Stomach (tissue), 9 donors: Measurements from ENCODE around the gene USP34. TPM values are rescaled to one million over a fixed set of nuclear protein-coding genes. Genes with fewer than 3 reads are reported as not detected.

ENCODE experiments used
- DNase-seq, 2 donors: peaks; one replicate each; pipeline versions ENCODE4 v3.0.0 to v3.0.0-alpha.2; 2013 to 2019
- H3K27ac ChIP-seq, 5 donors: fragments of 200-600 bp in 4 of 5; sonication (generic) in 4 of 5; one replicate each; pipeline ENCODE4 v1.5.1; 2013 to 2019; ENCODE audit warnings: mild to moderate bottlenecking in 1 of 5, moderate library complexity in 1 of 5
- H3K27me3 ChIP-seq, 3 donors: fragments of 200-600 bp; sonication (generic); one replicate each; pipeline ENCODE4 v1.5.1; 2017 to 2019; ENCODE audit warnings: mixed run types in 1 of 3
- H3K36me3 ChIP-seq, 4 donors: fragments of 200-600 bp; sonication (generic); 1 replicate in 3 of 4; 2 replicates in 1 of 4; pipeline ENCODE4 v1.5.1; 2016 to 2019
- H3K4me1 ChIP-seq, 4 donors: fragments of 200-600 bp; sonication (generic); one replicate each; pipeline ENCODE4 v1.5.1; 2016 to 2019
- H3K4me3 ChIP-seq, 4 donors: fragments of 200-600 bp; sonication (generic) in 3 of 4; one replicate each; pipeline ENCODE4 v1.5.1; 2016 to 2019; ENCODE audit warnings: mild to moderate bottlenecking in 1 of 4
- H3K9me3 ChIP-seq, 4 donors: fragments of 200-600 bp; sonication (generic); one replicate each; pipeline ENCODE4 v1.5.1; 2016 to 2019
- EP300 ChIP-seq: sonication (generic); formaldehyde crosslinking; IDR thresholded peaks from one replicate; pipeline ENCODE4 v1.6.1; 2017; ENCODE audit warnings: antibody characterized with exemption
- POLR2A ChIP-seq, 4 donors: fragments of 450-650 bp; IDR thresholded peaks; one replicate each; pipeline ENCODE4 v1.6.1; 2016; ENCODE audit warnings: antibody characterized with exemption in 4 of 4, control low read depth in 2 of 4, mild to moderate bottlenecking in 1 of 4, moderate library complexity in 1 of 4
- POLR2AphosphoS5 ChIP-seq, 3 donors: sonication (generic); formaldehyde crosslinking; IDR thresholded peaks; one replicate each; pipeline ENCODE4 v1.6.1; 2016; ENCODE audit warnings: antibody characterized with exemption in 3 of 3
- WGBS, 5 donors: extraction: QIAGEN DNeasy Blood & Tissue Kit in 3 of 5; methylation state at CpG; one replicate each; pipeline versions ENCODE4 v1.1.5 to v1.1.7; 2013 to 2018; 5-methylcytosine and 5-hydroxymethylcytosine counted together
- intact Hi-C: fragments of 100-400 bp; cut with DNase I; formaldehyde crosslinking; loops from one replicate; pipeline ENCODE4 v1.15.1; 2023; ENCODE audit warnings: low total_unique reads
- polyA plus RNA-seq, 3 donors: library from polyadenylated mRNA; stranded (reverse); fragments of 200-250 nt; gene quantifications; one replicate each; pipeline ENCODE4 v1.2.3, GENCODE V29; 2013
- total RNA-seq, 5 donors: library from RNA; depleted of rRNA; stranded (reverse); fragments of >200 nt; gene quantifications; one replicate each; pipeline versions ENCODE4 v1.1.0 to v1.2.3, GENCODE V29; 2014 to 2016
- TF ChIP-seq, protein P1 (sequence below), 7 experiments: fragments of 450-650 bp in 4 of 7; fragments of 200-600 bp in 3 of 7; sonication (generic) in 3 of 7; IDR thresholded peaks; one replicate each; pipeline ENCODE4 v1.5.1; 2016 to 2019; ENCODE audit warnings: antibody characterized with exemption in 7 of 7, control low read depth in 2 of 7, mild to moderate bottlenecking in 1 of 7
- donor health status: healthy with polysubstance abuse.
- donor health status: Bipolar disorder and iron deficiency.
- donor health status: healthy.

USP34 gene
- total and polyA plus RNA-seq, 8 donors, result 21.1 to 300 (median 73.2) TPM

DNA sequence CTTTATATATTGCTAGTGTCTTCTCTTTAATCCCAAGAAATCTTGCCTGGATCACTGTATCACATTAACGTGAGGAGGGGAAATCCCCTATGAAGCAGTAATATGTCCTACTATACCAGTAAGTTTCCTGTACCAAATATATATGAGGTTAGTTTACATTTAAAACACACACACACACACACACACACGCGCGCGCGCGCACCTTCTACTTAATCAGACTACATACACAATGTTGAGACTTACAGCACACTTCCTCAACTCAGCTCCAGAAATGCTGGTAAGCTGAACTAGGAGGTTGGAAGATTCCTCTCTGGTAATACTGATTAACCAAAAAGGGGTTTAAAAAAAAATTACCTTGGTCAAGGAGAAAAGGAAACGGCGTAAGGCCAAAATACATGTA, 49.3 kb downstream of the USP34 start:
- no peak for TF ChIP-seq EP300
- TF ChIP-seq POLR2A (IDR thresholded peaks at IDR 0.05), result no peak
- no peak for TF ChIP-seq POLR2AphosphoS5 (IDR thresholded peaks at IDR 0.05)
- TF ChIP-seq, protein P1, sequence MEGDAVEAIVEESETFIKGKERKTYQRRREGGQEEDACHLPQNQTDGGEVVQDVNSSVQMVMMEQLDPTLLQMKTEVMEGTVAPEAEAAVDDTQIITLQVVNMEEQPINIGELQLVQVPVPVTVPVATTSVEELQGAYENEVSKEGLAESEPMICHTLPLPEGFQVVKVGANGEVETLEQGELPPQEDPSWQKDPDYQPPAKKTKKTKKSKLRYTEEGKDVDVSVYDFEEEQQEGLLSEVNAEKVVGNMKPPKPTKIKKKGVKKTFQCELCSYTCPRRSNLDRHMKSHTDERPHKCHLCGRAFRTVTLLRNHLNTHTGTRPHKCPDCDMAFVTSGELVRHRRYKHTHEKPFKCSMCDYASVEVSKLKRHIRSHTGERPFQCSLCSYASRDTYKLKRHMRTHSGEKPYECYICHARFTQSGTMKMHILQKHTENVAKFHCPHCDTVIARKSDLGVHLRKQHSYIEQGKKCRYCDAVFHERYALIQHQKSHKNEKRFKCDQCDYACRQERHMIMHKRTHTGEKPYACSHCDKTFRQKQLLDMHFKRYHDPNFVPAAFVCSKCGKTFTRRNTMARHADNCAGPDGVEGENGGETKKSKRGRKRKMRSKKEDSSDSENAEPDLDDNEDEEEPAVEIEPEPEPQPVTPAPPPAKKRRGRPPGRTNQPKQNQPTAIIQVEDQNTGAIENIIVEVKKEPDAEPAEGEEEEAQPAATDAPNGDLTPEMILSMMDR (IDR thresholded peaks at IDR 0.05), result no peak
- H3K9me3 ChIP-seq, result no peaks in the 10 kb centered on the region
- H3K27ac ChIP-seq, result peak overlapping the region in 1 of 5 donors; percentile 28
- no peaks in the 10 kb centered on the region for H3K27me3 ChIP-seq
- DNase-seq, result peak in 1 of 2 donors; percentile 42
- H3K36me3 ChIP-seq, result peaks cover 0 to 6% (median 0%) of the 10 kb centered on the region in 4 donors
- H3K4me3 ChIP-seq, result no peak overlapping the region
- intact Hi-C loops, result no loop called here
- peaks cover 29 to 78% (median 59%) of the 10 kb centered on the region in 4 donors for H3K4me1 ChIP-seq
- 67 to 81% (median 71%) methylated on average over 9 of the region's 9 CpGs for WGBS, 5 donors

DNA sequence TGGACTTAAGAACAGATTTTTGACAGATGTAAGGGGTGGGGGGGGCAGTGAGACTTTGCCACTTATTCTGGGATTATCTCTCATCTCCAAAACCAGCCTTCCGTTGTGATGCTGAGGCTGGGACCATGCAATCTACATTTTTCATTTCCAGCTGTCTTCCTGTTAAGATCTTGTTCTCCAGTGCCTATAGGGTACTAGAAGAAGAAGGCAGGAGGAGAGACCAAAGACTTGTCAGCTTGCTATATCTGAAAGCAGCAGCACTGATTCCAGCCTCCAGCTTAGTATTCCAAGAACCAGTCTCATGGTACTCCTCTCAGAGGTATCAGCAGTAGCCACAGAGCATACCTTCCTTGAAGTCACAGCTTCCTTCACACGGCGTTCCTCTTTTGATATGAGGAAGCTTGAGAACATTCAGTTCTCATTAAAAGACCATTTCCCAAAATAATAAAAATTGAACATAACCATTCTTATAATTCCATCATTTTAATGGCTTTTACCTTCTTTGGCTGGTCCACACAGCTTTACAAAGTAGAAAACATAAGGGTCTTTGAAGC, 49.8 kb downstream of the USP34 start:
- Histone ChIP-seq H3K36me3 (peaks cover 0 to 9% (median 0%) of the 10 kb centered on the region in 4 donors), H3K27me3 (no peaks in the 10 kb centered on the region), H3K4me1 (peaks cover 25 to 73% (median 54%) of the 10 kb centered on the region in 4 donors), H3K4me3 (no peak overlapping the region), H3K9me3 (no peaks in the 10 kb centered on the region), H3K27ac (peak overlapping the region in 1 of 5 donors; percentile 28)
- no peak for TF ChIP-seq EP300
- 51 to 71% (median 62%) methylated on average over 3 of the region's 3 CpGs for WGBS, 5 donors
- DNase-seq, result no peak
- intact Hi-C loops, result no loop called here

DNA sequence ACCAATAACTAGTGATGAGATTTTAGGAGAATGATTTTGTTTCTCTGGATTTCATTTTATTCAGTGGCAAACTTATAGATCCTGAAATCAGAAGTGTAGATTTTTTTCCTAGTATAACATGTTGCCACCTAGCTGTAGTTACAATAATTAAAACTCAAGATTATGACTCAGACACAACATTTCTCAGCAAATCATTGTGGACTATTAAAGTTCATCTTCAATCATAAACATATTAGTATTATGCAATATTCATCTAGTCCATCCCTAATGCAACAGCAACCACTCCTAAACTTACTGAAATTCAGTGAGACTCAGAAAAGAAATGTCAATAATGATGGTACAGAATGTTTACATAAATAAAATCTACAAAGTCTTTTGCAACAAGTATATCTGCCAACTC, 51.3 kb downstream of the USP34 start:
- peaks cover 0 to 9% (median 0%) of the 10 kb centered on the region in 4 donors for H3K36me3 ChIP-seq
- no peaks in the 10 kb centered on the region for H3K9me3 ChIP-seq
- TF ChIP-seq, protein P1 (IDR thresholded peaks at IDR 0.05), result no peak
- TF ChIP-seq EP300, result no peak
- no peak for TF ChIP-seq POLR2A (IDR thresholded peaks at IDR 0.05)
- TF ChIP-seq POLR2AphosphoS5 (IDR thresholded peaks at IDR 0.05), result no peak
- no peak for DNase-seq
- peaks cover 22 to 71% (median 49%) of the 10 kb centered on the region in 4 donors for H3K4me1 ChIP-seq
- no peaks in the 10 kb centered on the region for H3K27me3 ChIP-seq
- no peak overlapping the region for H3K4me3 ChIP-seq
- no peak overlapping the region for H3K27ac ChIP-seq
- intact Hi-C loops, result no loop called here

DNA sequence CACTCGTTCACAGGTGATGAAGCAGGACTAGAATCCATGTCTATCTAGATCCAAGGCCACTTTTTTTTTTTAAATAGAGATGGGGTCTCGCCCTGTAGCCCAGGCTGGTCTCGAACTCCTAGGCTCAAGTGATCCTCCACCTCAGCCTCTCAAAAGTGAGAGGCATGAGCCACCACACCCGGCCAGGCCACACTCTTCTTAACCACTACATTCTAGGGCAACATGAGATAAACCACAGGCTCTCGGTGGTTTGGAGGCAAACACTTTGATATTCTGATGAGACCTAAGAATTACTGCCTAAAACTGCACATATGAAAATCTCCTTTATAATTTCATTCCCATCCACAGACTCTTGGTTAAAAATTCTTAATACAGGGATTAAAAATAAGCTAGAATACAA, 51.8 kb downstream of the USP34 start:
- Histone ChIP-seq H3K9me3 (no peaks in the 10 kb centered on the region), H3K4me3 (no peak overlapping the region), H3K36me3 (peaks cover 0 to 9% (median 0%) of the 10 kb centered on the region in 4 donors), H3K27me3 (no peaks in the 10 kb centered on the region), H3K27ac (no peak overlapping the region), H3K4me1 (peaks cover 18 to 71% (median 49%) of the 10 kb centered on the region in 4 donors)
- WGBS, 5 donors, result 75 to 84% (median 81%) methylated on average over 5 of the region's 5 CpGs
- no peak for DNase-seq
- intact Hi-C loops, result no loop called here
- no peak for TF ChIP-seq POLR2A (IDR thresholded peaks at IDR 0.05)

DNA sequence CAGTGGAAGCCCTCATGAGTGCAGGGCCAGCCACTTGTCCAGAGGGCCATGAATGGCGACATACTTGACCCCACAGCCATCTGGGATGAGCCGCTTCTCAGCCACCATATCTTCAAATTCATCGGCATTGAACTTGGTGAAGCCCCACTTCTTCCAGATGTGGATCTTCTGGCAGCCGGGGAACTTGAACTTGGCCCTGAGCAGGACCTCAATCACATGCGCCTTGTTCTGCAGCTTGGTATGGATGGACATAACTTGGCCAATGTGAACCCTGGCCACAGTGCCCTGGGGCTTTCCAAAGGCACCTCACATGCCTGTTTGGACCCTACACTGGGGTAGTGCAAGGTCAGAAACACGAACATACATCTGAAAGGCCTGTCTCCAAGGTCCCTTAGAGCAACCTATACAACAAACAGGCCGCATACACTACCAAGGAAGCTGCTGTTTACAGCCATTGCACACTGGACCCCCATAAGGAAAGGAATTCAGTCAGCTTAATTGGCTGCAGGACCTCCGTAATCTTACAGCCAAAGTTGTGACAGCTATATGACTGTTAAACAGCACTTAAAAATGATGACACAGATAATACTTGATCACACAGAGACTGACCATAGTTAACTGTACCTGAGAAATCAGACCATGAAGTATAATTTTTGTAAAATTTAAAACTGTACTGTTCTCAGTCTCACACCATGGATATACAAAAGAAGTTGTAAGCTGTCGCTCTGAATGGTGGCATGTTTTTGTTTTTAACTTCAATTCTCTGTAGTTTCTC, 53.8 kb downstream of the USP34 start:
- intact Hi-C loops, result no loop called here
- no peak for TF ChIP-seq EP300
- no peak for TF ChIP-seq POLR2A (IDR thresholded peaks at IDR 0.05)
- no peak for TF ChIP-seq POLR2AphosphoS5 (IDR thresholded peaks at IDR 0.05)
- TF ChIP-seq, protein P1 (IDR thresholded peaks at IDR 0.05), result no peak
- H3K27ac ChIP-seq, result no peak overlapping the region
- H3K27me3 ChIP-seq, result no peaks in the 10 kb centered on the region
- H3K4me3 ChIP-seq, result no peak overlapping the region
- 91 to 98% (median 97%) methylated on average over 8 to 9 of the region's 9 CpGs for WGBS, 5 donors
- H3K9me3 ChIP-seq, result no peaks in the 10 kb centered on the region
- peaks cover 12 to 53% (median 34%) of the 10 kb centered on the region in 4 donors for H3K4me1 ChIP-seq
- peaks cover 0 to 9% (median 0%) of the 10 kb centered on the region in 4 donors for H3K36me3 ChIP-seq
- no peak for DNase-seq
